PC-3 (cell line): Measurements from ENCODE around the gene MAP1LC3B.

Source experiments
- EZH2phosphoT487 ChIP-seq: fragments of 300-600 bp; sonication (generic); IDR thresholded peaks from 2 replicates; pipeline ENCODE4 v1.6.1; 2018; ENCODE audit warnings: mild to moderate bottlenecking, antibody characterized with exemption, low read length, borderline replicate concordance
- TF ChIP-seq, protein P1 (sequence below): fragments of 300-600 bp; sonication (generic); conservative IDR thresholded peaks from 2 replicates; pipeline ENCODE4 v1.5.1; 2017; ENCODE audit warnings: antibody characterized with exemption, low read depth, mild to moderate bottlenecking, low read length

DNA sequence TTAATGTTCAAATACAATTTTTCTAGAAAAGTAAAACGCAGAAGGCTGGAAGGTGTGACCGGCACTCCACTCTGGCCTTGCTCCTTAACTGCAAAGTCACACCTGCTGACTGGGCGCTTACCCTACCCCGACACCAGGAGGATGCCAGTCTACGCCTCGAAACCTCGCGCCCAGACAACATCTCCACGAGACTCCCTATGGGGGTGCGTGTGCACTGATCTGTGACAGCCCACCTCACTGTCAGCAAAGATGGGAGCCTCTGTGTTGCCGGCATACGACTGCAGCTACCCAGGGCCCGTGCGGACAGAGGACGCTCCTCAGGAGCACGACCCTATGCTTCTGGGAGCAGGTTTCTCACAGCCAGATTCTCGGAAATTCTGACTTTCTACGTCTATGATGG is 26.1 kb downstream of the MAP1LC3B start:
- TF ChIP-seq, protein P1, sequence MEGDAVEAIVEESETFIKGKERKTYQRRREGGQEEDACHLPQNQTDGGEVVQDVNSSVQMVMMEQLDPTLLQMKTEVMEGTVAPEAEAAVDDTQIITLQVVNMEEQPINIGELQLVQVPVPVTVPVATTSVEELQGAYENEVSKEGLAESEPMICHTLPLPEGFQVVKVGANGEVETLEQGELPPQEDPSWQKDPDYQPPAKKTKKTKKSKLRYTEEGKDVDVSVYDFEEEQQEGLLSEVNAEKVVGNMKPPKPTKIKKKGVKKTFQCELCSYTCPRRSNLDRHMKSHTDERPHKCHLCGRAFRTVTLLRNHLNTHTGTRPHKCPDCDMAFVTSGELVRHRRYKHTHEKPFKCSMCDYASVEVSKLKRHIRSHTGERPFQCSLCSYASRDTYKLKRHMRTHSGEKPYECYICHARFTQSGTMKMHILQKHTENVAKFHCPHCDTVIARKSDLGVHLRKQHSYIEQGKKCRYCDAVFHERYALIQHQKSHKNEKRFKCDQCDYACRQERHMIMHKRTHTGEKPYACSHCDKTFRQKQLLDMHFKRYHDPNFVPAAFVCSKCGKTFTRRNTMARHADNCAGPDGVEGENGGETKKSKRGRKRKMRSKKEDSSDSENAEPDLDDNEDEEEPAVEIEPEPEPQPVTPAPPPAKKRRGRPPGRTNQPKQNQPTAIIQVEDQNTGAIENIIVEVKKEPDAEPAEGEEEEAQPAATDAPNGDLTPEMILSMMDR: no peak
- TF ChIP-seq EZH2phosphoT487: no peak
